ENCODE measurements around the gene CIB4.

CIB4 gene

DNA sequence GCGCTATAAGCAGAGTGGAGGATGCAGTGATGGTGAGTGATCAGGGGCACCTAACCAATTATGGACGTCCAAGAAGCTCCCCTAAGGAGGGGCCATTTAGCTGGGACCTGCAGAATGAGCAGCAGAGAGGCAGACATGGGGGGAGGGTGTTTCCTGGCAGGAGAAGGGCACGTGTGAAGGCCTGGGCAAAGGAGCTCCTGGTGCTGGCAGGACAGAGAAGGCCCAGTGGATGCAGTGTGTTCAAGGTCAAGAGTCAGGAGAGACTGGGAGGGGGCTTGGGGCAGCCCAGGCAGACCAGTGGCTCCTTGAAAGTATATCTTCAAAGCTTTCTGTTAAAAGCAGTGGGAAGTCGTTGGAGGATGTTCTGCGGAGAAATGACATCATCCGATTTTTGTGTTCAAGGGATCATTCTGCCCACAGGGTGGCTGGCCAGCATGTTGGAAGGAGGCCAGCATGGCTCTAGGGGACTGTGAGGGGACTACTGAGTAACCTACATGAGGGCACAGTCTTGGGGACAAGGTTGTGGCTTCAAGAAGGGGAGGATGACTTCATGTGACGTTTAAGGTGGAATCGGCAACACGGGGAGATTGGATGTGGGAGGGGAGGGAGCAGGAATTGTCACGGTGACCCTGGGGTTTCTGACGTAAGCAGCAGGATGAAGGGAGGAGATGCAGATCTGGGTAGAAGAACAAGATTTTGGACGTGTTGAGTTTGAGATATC lies 9.0 kb upstream of the CIB4 start:
- TF ChIP-seq, protein P1, sequence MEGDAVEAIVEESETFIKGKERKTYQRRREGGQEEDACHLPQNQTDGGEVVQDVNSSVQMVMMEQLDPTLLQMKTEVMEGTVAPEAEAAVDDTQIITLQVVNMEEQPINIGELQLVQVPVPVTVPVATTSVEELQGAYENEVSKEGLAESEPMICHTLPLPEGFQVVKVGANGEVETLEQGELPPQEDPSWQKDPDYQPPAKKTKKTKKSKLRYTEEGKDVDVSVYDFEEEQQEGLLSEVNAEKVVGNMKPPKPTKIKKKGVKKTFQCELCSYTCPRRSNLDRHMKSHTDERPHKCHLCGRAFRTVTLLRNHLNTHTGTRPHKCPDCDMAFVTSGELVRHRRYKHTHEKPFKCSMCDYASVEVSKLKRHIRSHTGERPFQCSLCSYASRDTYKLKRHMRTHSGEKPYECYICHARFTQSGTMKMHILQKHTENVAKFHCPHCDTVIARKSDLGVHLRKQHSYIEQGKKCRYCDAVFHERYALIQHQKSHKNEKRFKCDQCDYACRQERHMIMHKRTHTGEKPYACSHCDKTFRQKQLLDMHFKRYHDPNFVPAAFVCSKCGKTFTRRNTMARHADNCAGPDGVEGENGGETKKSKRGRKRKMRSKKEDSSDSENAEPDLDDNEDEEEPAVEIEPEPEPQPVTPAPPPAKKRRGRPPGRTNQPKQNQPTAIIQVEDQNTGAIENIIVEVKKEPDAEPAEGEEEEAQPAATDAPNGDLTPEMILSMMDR (IDR thresholded peaks at IDR 0.05; ENCODE audit: low read depth, low read length): no peak
- no peaks in the 10 kb centered on the region for H3K27me3 ChIP-seq (ENCODE audit: insufficient read depth, low read depth, severe bottlenecking)
- H3K27ac ChIP-seq: no peak overlapping the region
- peaks cover 5% of the 10 kb centered on the region for H3K9me3 ChIP-seq (ENCODE audit: severe bottlenecking)
- peak; percentile 4 for DNase-seq
- no peak overlapping the region for H3K4me3 ChIP-seq (ENCODE audit: low read depth, low read length)
- H3K36me3 ChIP-seq: no peaks in the 10 kb centered on the region

GRCh38 chr2:26649322-26649721 lies 8.2 kb upstream of the CIB4 start:
- Histone ChIP-seq H3K27ac (no peak overlapping the region), H3K9me3 (ENCODE audit: severe bottlenecking) (peaks cover 5% of the 10 kb centered on the region), H3K27me3 (ENCODE audit: insufficient read depth, low read depth, severe bottlenecking) (no peaks in the 10 kb centered on the region), H3K4me3 (ENCODE audit: low read depth, low read length) (no peak overlapping the region), H3K36me3 (no peaks in the 10 kb centered on the region)
- TF ChIP-seq, protein P1 (IDR thresholded peaks at IDR 0.05; ENCODE audit: low read depth, low read length): no peak
- DNase-seq: peak; percentile 11

GRCh38 chr2:26648516-26648915 lies 7.3 kb upstream of the CIB4 start:
- H3K4me3 ChIP-seq (ENCODE audit: low read depth, low read length): no peak overlapping the region
- no peak overlapping the region for H3K27ac ChIP-seq
- TF ChIP-seq, protein P1 (IDR thresholded peaks at IDR 0.05; ENCODE audit: low read depth, low read length): no peak
- peak; percentile 3 for DNase-seq
- no peaks in the 10 kb centered on the region for H3K27me3 ChIP-seq (ENCODE audit: insufficient read depth, low read depth, severe bottlenecking)
- peaks cover 5% of the 10 kb centered on the region for H3K9me3 ChIP-seq (ENCODE audit: severe bottlenecking)
- no peaks in the 10 kb centered on the region for H3K36me3 ChIP-seq

DNA sequence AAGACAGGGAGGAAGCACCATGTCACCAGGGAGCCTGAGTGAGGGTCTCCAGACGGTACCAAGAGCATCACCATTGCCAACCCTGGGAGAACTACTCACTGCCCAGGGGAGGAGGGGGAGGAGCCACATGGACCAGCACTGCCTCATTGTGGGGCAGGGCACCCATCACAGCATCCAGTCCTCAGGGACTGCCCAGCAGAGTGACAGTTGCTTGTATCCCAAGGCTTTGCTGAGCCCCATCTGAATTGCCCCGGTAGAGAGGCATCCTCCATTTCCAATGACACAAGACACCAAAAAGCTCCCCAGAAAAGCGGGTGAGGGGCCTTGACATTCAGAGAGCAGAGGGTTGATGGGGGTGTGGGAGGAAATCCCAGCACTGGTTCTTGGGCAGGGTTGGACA lies 6.8 kb upstream of the CIB4 start:
- TF ChIP-seq, protein P1 (IDR thresholded peaks at IDR 0.05; ENCODE audit: low read depth, low read length): no peak
- no peak overlapping the region for H3K27ac ChIP-seq
- no peak overlapping the region for H3K4me3 ChIP-seq (ENCODE audit: low read depth, low read length)
- H3K36me3 ChIP-seq: no peaks in the 10 kb centered on the region
- no peaks in the 10 kb centered on the region for H3K27me3 ChIP-seq (ENCODE audit: insufficient read depth, low read depth, severe bottlenecking)
- H3K9me3 ChIP-seq (ENCODE audit: severe bottlenecking): peaks cover 5% of the 10 kb centered on the region
- peak; percentile 5 for DNase-seq

DNA sequence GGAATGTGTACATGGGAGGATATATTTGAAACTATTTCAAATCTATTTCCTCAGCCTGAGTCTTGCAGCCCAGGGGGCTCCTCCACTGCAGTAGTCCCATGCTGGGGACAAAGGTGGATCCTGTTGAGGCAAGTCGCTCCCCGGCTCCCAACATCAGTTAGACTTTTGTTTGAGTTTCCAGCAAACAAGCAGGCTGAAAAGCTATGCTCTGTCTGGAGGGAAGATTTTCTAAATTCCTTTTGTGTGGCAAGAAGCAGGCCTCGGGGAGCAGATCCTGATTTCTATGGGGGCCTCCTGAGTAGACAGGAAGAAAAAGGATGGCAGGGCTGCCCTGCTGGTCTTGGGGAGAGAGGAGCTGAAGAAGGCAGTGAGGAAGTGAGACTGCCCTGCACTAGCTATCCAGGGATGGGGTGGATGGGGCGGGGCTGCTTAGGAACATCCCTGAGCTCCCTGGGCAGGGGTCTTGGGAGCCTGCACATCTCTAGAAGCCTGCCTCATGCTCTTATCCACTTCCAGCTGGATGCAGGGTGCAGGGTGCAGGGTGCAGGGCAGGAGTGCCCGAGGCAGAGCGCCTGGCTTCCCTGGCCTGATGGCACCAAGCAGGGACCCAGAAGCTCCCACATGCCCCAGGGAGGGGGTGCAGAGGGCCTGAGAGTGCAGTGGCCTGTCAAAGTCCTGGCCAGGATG lies 6.0 kb upstream of the CIB4 start:
- Histone ChIP-seq H3K27ac (no peak overlapping the region), H3K36me3 (no peaks in the 10 kb centered on the region), H3K27me3 (ENCODE audit: insufficient read depth, low read depth, severe bottlenecking) (no peaks in the 10 kb centered on the region)

More for the DNA sequence above, 6.0 kb upstream of the CIB4 start:
- Histone ChIP-seq H3K4me3 (ENCODE audit: low read depth, low read length) (no peak overlapping the region), H3K9me3 (ENCODE audit: severe bottlenecking) (peaks cover 5% of the 10 kb centered on the region)
- TF ChIP-seq, protein P1 (IDR thresholded peaks at IDR 0.05; ENCODE audit: low read depth, low read length): no peak
- DNase-seq: peak; percentile 5

Data from WERI-Rb-1 (cell line).